H7 (cell line): ENCODE data around the gene TLCD5. TPM values are rescaled to one million over a fixed set of nuclear protein-coding genes. Genes with fewer than 3 reads are reported as not detected.

ENCODE experiments used
- DNase-seq: peaks from one replicate; pipeline ENCODE4 v3.0.0; 2012
- H3K27me3 ChIP-seq: 2 replicates; pipeline ENCODE4 v1.6.0; 2011; ENCODE audit warnings: mild to moderate bottlenecking, low read length; ENCODE audit not compliant: control insufficient read depth, insufficient read depth
- H3K36me3 ChIP-seq: replicated peaks from 2 replicates; pipeline ENCODE4 v1.5.1; 2011; ENCODE audit warnings: low read length; ENCODE audit not compliant: control insufficient read depth, insufficient read depth
- H3K4me3 ChIP-seq: 2 replicates; pipeline ENCODE4 v1.5.1; 2011; ENCODE audit warnings: low read depth, mild to moderate bottlenecking, control low read depth, low read length, moderate library complexity; ENCODE audit not compliant: insufficient read depth
- total RNA-seq: library from RNA; depleted of rRNA; stranded (reverse); fragments of >200 nt; shearing (Covaris generic); gene quantifications from 2 replicates; pipeline ENCODE4 v1.2.3, GENCODE V29; 2014; rRNA removed

Gene TLCD5
- total RNA-seq, 1 experiment from 2014 or later: 14.3 TPM

GRCh38 chr11:120365512-120365911 lies 40.4 kb downstream of the TLCD5 start:
- no peak for DNase-seq
- Histone ChIP-seq H3K4me3 (no peak overlapping the region), H3K27me3 (no peaks in the 10 kb centered on the region), H3K36me3 (no peaks in the 10 kb centered on the region)

- H3K36me3 ChIP-seq: no peaks in the 10 kb centered on the region
- no peak overlapping the region for H3K4me3 ChIP-seq
- H3K27me3 ChIP-seq: no peaks in the 10 kb centered on the region
- no peak for DNase-seq
These were observed 47.2 kb downstream of the TLCD5 start for GRCh38 chr11:120372296-120372695.

GRCh38 chr11:120375076-120375475 lies 50.0 kb downstream of the TLCD5 start:
- H3K36me3 ChIP-seq: no peaks in the 10 kb centered on the region
- no peak for DNase-seq
- no peak overlapping the region for H3K4me3 ChIP-seq
- no peaks in the 10 kb centered on the region for H3K27me3 ChIP-seq

GRCh38 chr11:120376547-120377182 lies 51.6 kb downstream of the TLCD5 start:
- Histone ChIP-seq H3K27me3 (no peaks in the 10 kb centered on the region), H3K4me3 (no peak overlapping the region), H3K36me3 (no peaks in the 10 kb centered on the region)
- DNase-seq: no peak

GRCh38 chr11:120378474-120378873 lies 53.4 kb downstream of the TLCD5 start:
- DNase-seq: no peak
- Histone ChIP-seq H3K27me3 (no peaks in the 10 kb centered on the region), H3K36me3 (no peaks in the 10 kb centered on the region), H3K4me3 (no peak overlapping the region)

- H3K27me3 ChIP-seq: no peaks in the 10 kb centered on the region
- no peak for DNase-seq
- no peaks in the 10 kb centered on the region for H3K36me3 ChIP-seq
- H3K4me3 ChIP-seq: no peak overlapping the region
These were observed 56.3 kb downstream of the TLCD5 start for GRCh38 chr11:120381401-120381800.

Other genes with a start within 250 kb of the TLCD5 start
- 0.17 TPM in 1 of 2 replicates, not detected in the other for gene TRIM29, start 187.2 kb upstream of the TLCD5 start, total RNA-seq
- 11.6 and 15.8 TPM in 2 replicates for gene OAF, start 114.3 kb upstream of the TLCD5 start, total RNA-seq
- 0.81 TPM in 1 of 2 replicates, not detected in the other for gene POU2F3, start 85.2 kb upstream of the TLCD5 start, total RNA-seq
- 19.2 and 27.6 TPM in 2 replicates for gene ARHGEF12, start 11.1 kb downstream of the TLCD5 start, total RNA-seq
- 1.0 TPM in 2 replicates for gene GRIK4, start 186.4 kb downstream of the TLCD5 start, total RNA-seq